ENCODE data around the gene LONP1.
A peak's percentile ranks its signal among the peaks of the same experiment; 100 is the strongest.

LONP1 gene

GRCh38 chr19:5674714-5675113 lies 45.2 kb downstream of the LONP1 start:
- no peak overlapping the region for H3K4me3 ChIP-seq (ENCODE audit: extremely low read depth, insufficient read depth, low read length, poor library complexity, severe bottlenecking)
- whole genome bisulfite sequencing, 2 experiments (ENCODE audit: insufficient coverage in 2 of 2): 88 to 97% methylated on average over 4 of the region's 5 CpGs
- H3K27ac ChIP-seq (ENCODE audit: low read depth, low read length, severe bottlenecking): no peak overlapping the region
- H3K4me1 ChIP-seq (ENCODE audit: control insufficient read depth, insufficient read depth, low read length, poor library complexity, severe bottlenecking): no peaks in the 10 kb centered on the region
- H3K9me3 ChIP-seq (ENCODE audit: control insufficient read depth, low read length): no peaks in the 10 kb centered on the region
- peaks cover 33% of the 10 kb centered on the region for H3K36me3 ChIP-seq (ENCODE audit: control insufficient read depth, insufficient read depth, low read length)

- WGBS, 2 experiments (ENCODE audit: insufficient coverage in 2 of 2): 97 to 100% methylated on average over 1 of the region's 1 CpG
Observed at GRCh38 chr19:5673752-5674151, 46.2 kb downstream of the LONP1 start.

DNA sequence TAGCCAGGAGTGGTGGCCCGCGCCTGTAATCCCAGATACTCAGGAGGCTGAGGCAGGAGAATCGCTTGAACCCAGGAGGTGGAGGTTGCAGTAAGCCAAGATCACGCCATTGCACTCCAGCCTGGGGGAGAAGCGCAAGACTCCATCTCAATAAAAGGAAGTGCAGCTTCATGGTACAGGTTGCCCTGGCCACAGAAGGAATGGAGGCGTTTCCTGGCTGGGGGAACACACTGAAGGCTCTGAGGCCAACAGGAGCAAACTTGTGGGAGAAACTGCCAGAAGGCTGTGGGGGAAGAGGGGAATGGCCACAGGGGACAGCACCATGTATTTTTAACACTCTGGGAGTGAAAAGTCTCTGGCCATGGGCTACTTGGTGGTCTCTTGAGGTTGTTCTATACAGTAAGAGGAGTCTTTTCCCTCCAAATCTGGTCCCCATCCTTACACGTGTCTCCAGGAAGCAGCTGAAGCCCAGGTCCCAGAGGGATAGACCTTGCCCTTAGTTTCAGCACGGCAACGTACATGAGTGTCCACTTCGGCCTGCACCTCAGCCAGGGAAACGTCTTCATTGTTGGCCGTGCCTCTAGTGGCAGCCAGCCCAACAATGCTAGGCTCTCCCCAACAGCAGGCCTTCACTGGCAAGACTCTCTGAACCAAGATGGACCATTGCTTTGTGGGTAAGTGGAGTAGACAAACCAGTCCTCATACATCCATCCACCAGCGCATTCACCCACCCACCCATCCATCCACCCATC lies 47.1 kb downstream of the LONP1 start:
- H3K36me3 ChIP-seq (ENCODE audit: control insufficient read depth, insufficient read depth, low read length): peaks cover 51% of the 10 kb centered on the region
- 91 to 98% methylated on average over 7 to 12 of the region's 13 CpGs for WGBS, 2 experiments (ENCODE audit: insufficient coverage in 2 of 2)
- no peaks in the 10 kb centered on the region for H3K9me3 ChIP-seq (ENCODE audit: control insufficient read depth, low read length)

More at GRCh38 chr19:5673752-5674151, 46.2 kb downstream of the LONP1 start:
- Histone ChIP-seq H3K36me3 (ENCODE audit: control insufficient read depth, insufficient read depth, low read length) (peaks cover 42% of the 10 kb centered on the region), H3K27ac (ENCODE audit: low read depth, low read length, severe bottlenecking) (no peak overlapping the region), H3K4me3 (ENCODE audit: extremely low read depth, insufficient read depth, low read length, poor library complexity, severe bottlenecking) (no peak overlapping the region), H3K9me3 (ENCODE audit: control insufficient read depth, low read length) (no peaks in the 10 kb centered on the region), H3K4me1 (ENCODE audit: control insufficient read depth, insufficient read depth, low read length, poor library complexity, severe bottlenecking) (no peaks in the 10 kb centered on the region)

DNA sequence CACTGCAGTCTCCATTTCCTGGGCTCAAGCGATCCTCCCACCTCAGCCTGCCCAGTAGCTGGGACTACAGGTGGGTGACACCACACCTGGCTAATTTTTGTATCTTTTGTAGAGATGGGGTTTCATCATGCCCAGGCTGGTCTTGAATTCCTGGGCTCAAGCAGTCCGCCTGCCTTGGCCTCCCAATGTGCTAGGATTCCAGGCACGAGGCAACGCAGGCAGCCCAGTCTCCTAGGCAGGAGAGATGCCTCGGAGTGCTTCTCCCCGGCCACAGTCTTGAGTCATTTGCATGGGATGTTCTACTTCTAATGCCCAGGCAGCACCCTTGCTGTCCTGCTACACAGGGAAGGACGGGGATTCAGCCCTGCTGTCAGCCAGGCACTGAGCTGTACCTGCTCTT lies 48.3 kb downstream of the LONP1 start:
- Histone ChIP-seq H3K27ac (ENCODE audit: low read depth, low read length, severe bottlenecking) (no peak overlapping the region), H3K4me3 (ENCODE audit: extremely low read depth, insufficient read depth, low read length, poor library complexity, severe bottlenecking) (no peak overlapping the region), H3K4me1 (ENCODE audit: control insufficient read depth, insufficient read depth, low read length, poor library complexity, severe bottlenecking) (peaks cover 16% of the 10 kb centered on the region), H3K36me3 (ENCODE audit: control insufficient read depth, insufficient read depth, low read length) (peaks cover 56% of the 10 kb centered on the region), H3K9me3 (ENCODE audit: control insufficient read depth, low read length) (no peaks in the 10 kb centered on the region)
- 88 to 95% methylated on average over 6 to 7 of the region's 7 CpGs for WGBS, 2 experiments (ENCODE audit: insufficient coverage in 2 of 2)

More for the DNA sequence above, 47.1 kb downstream of the LONP1 start:
- Histone ChIP-seq H3K4me3 (ENCODE audit: extremely low read depth, insufficient read depth, low read length, poor library complexity, severe bottlenecking) (no peak overlapping the region), H3K27ac (ENCODE audit: low read depth, low read length, severe bottlenecking) (no peak overlapping the region), H3K4me1 (ENCODE audit: control insufficient read depth, insufficient read depth, low read length, poor library complexity, severe bottlenecking) (peaks cover 3% of the 10 kb centered on the region)

- Histone ChIP-seq H3K4me3 (ENCODE audit: extremely low read depth, insufficient read depth, low read length, poor library complexity, severe bottlenecking) (no peak overlapping the region), H3K36me3 (ENCODE audit: control insufficient read depth, insufficient read depth, low read length) (peaks cover 80% of the 10 kb centered on the region), H3K4me1 (ENCODE audit: control insufficient read depth, insufficient read depth, low read length, poor library complexity, severe bottlenecking) (peaks cover 16% of the 10 kb centered on the region), H3K9me3 (ENCODE audit: control insufficient read depth, low read length) (no peaks in the 10 kb centered on the region), H3K27ac (ENCODE audit: low read depth, low read length, severe bottlenecking) (no peak overlapping the region)
- 91 to 94% methylated on average over 10 of the region's 11 CpGs for WGBS, 2 experiments (ENCODE audit: insufficient coverage in 2 of 2)
Observed at GRCh38 chr19:5669212-5669611, 50.7 kb downstream of the LONP1 start.

DNA sequence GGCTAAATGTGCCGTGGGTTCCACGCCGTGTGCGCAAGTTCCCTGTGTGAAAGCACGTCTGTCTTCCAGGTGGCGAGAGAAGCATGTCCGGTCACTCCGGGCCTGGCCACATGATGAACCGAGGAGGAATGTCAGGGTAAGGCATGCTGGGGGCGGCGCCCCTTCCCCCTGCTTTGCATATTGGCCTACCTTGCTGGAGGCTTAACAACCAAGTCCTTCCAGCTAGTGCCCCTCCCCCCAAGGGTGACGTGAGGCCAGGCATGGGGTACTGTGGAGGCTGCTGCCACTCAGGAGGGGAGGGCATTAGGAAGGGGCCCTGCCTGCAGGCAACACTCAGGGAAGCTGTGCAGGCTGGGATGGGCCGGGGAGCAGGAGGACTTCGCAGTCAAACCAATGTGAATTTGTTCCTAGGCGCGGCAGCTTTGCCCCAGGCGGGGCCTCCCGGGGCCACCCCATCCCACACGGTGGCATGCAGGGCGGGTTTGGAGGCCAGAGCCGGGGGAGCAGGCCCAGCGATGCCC lies 52.1 kb downstream of the LONP1 start:
- Histone ChIP-seq H3K9me3 (ENCODE audit: control insufficient read depth, low read length) (no peaks in the 10 kb centered on the region), H3K36me3 (ENCODE audit: control insufficient read depth, insufficient read depth, low read length) (peaks cover 90% of the 10 kb centered on the region), H3K4me1 (ENCODE audit: control insufficient read depth, insufficient read depth, low read length, poor library complexity, severe bottlenecking) (peaks cover 16% of the 10 kb centered on the region), H3K27ac (ENCODE audit: low read depth, low read length, severe bottlenecking) (peak overlapping the region; percentile 45), H3K4me3 (ENCODE audit: extremely low read depth, insufficient read depth, low read length, poor library complexity, severe bottlenecking) (no peak overlapping the region)
- WGBS, 2 experiments (ENCODE audit: insufficient coverage in 2 of 2): 84 to 86% methylated on average over 19 to 21 of the region's 22 CpGs

DNA sequence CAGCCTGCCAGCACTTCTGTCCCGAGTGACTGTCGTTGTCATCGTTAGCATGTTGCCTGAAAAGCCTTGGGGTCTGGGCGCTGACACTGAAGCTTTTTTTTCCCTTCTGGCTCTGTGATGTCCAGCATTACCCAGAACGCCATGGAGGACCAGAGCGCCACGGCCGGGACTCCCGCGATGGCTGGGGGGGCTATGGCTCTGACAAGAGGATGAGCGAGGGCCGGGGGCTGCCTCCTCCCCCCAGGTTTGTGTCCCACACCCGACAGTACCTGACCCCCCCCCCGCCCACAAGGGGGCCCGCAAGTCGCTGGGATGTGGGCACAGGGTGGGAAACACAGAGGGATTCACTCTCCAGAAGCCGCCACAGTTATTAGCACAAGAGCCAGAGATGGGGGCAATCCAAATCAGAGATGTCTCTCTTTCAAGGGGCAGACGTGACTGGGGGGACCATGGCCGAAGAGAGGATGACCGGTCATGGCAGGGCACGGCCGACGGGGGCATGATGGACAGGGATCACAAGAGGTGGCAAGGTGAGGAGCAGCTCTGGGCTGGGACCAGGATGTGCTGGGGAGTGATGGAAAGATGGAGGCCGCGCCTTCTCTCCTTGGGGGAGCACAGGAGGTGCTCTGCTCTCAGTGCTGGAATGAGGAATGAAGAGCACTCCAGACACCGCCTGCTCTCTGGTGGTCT lies 52.9 kb downstream of the LONP1 start:
- peak overlapping the region; percentile 45 for H3K27ac ChIP-seq (ENCODE audit: low read depth, low read length, severe bottlenecking)
- H3K4me3 ChIP-seq (ENCODE audit: extremely low read depth, insufficient read depth, low read length, poor library complexity, severe bottlenecking): no peak overlapping the region
- WGBS, 2 experiments (ENCODE audit: insufficient coverage in 2 of 2): 94 to 98% methylated on average over 17 to 22 of the region's 26 CpGs
- H3K36me3 ChIP-seq (ENCODE audit: control insufficient read depth, insufficient read depth, low read length): peaks cover 97% of the 10 kb centered on the region
- peaks cover 16% of the 10 kb centered on the region for H3K4me1 ChIP-seq (ENCODE audit: control insufficient read depth, insufficient read depth, low read length, poor library complexity, severe bottlenecking)
- no peaks in the 10 kb centered on the region for H3K9me3 ChIP-seq (ENCODE audit: control insufficient read depth, low read length)

GRCh38 chr19:5665781-5666513 lies 54.0 kb downstream of the LONP1 start:
- Histone ChIP-seq H3K9me3 (ENCODE audit: control insufficient read depth, low read length) (no peaks in the 10 kb centered on the region), H3K27ac (ENCODE audit: low read depth, low read length, severe bottlenecking) (no peak overlapping the region), H3K4me1 (ENCODE audit: control insufficient read depth, insufficient read depth, low read length, poor library complexity, severe bottlenecking) (peaks cover 16% of the 10 kb centered on the region), H3K4me3 (ENCODE audit: extremely low read depth, insufficient read depth, low read length, poor library complexity, severe bottlenecking) (no peak overlapping the region), H3K36me3 (ENCODE audit: control insufficient read depth, insufficient read depth, low read length) (peaks cover 97% of the 10 kb centered on the region)
- 92 to 93% methylated on average over 8 to 10 of the region's 10 CpGs for WGBS, 2 experiments (ENCODE audit: insufficient coverage in 2 of 2)

DNA sequence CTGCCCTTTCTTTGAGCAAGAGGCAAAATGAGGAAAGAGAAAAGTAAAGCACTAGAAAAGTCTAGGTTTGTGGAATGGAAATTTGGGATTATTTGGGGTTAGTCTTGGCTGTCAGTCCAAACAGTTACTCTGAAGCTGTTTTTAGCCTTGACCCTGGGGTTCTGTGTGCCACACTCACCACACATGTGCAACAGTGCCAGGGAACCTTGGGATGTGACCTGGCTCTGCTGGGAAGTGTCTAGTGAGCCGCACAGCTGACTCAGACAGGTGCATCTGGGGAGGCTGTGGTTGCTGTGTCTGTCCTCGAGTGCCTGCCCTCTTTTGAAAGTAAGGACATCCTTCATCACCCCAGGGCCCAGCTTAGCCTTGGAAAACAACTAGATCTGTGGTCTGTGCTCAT lies 55.4 kb downstream of the LONP1 start:
- H3K27ac ChIP-seq (ENCODE audit: low read depth, low read length, severe bottlenecking): no peak overlapping the region
- 88 to 100% methylated on average over 1 to 2 of the region's 2 CpGs for WGBS, 2 experiments (ENCODE audit: insufficient coverage in 2 of 2)

DNA sequence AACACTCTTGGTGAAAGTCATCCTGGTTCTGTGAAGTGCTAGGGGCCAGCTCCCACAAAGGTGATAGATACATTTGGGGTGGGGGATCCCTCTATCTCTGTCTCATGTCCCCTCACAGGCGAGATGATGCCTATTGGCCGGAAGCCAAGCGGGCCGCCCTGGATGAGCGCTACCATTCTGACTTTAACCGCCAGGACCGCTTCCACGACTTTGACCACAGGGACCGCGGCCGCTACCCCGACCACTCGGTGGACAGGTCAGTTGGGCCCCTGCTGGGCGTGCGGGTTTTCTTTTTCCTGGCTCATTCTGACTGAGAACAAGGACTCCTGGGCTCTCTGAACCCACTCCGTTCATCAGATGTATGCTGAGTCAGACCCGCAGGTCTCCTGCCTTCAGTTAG lies 56.0 kb downstream of the LONP1 start:
- Histone ChIP-seq H3K36me3 (ENCODE audit: control insufficient read depth, insufficient read depth, low read length) (peaks cover 99% of the 10 kb centered on the region), H3K9me3 (ENCODE audit: control insufficient read depth, low read length) (no peaks in the 10 kb centered on the region), H3K4me3 (ENCODE audit: extremely low read depth, insufficient read depth, low read length, poor library complexity, severe bottlenecking) (no peak overlapping the region), H3K4me1 (ENCODE audit: control insufficient read depth, insufficient read depth, low read length, poor library complexity, severe bottlenecking) (peaks cover 16% of the 10 kb centered on the region), H3K27ac (ENCODE audit: low read depth, low read length, severe bottlenecking) (no peak overlapping the region)
- WGBS, 2 experiments (ENCODE audit: insufficient coverage in 2 of 2): 96 to 98% methylated on average over 17 of the region's 17 CpGs

More for the DNA sequence above, 55.4 kb downstream of the LONP1 start:
- Histone ChIP-seq H3K4me1 (ENCODE audit: control insufficient read depth, insufficient read depth, low read length, poor library complexity, severe bottlenecking) (peaks cover 16% of the 10 kb centered on the region), H3K36me3 (ENCODE audit: control insufficient read depth, insufficient read depth, low read length) (peaks cover 100% of the 10 kb centered on the region), H3K4me3 (ENCODE audit: extremely low read depth, insufficient read depth, low read length, poor library complexity, severe bottlenecking) (no peak overlapping the region), H3K9me3 (ENCODE audit: control insufficient read depth, low read length) (no peaks in the 10 kb centered on the region)
